GM12892 (cell line): ENCODE data around the gene MYOZ1.
"Not testable (repeated sequence)": the region's sequence is repeated elsewhere in the genome, so short reads cannot be mapped to it uniquely, and the experiment has no call there.

Source experiments
- DNase-seq: peaks from one replicate; pipeline ENCODE4 v3.0.0; 2011; ENCODE audit not compliant: insufficient read length
- FAIRE-seq: peaks from 2 replicates; lab custom pipeline; 2011; peaks lifted over from hg19 to GRCh38; lab: Jason Lieb, UNC
- POLR2A ChIP-seq: IDR thresholded peaks from 2 replicates; pipeline ENCODE4 v1.6.1; 2011; ENCODE audit warnings: low read depth, low read length, control low read depth
- POLR2AphosphoS5 ChIP-seq: IDR thresholded peaks from 2 replicates; pipeline ENCODE4 v1.6.1; 2011; ENCODE audit warnings: low read depth, low read length, control low read depth
- TAF1 ChIP-seq: IDR thresholded peaks from 2 replicates; pipeline ENCODE4 v1.6.1; 2011; ENCODE audit warnings: low read depth, mild to moderate bottlenecking, control low read depth, low read length, borderline replicate concordance

Gene MYOZ1

DNA sequence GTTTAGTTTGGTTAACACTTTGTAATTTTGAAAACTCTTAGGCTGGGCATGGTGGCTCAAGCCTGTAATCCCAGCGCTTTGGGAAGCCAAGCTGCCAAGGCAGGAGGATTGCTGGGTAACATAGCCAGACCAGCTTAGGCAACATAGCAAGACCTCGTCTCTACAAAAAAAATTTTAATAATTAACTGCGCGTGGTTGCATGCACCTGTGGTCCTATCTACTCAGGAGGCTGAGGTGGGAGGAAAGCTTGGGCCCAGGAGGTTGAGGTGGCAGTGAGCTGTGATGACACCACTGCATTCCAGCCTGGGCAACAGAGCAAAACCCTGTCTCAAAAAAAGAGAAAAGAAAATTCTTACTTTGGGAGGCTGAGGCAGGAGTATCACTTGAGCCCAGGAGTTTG lies 18.2 kb downstream of the MYOZ1 start:
- DNase-seq (no peak), FAIRE-seq (no peak)
- TF ChIP-seq POLR2AphosphoS5, result no peak
- no peak for TF ChIP-seq TAF1
- no peak for TF ChIP-seq POLR2A

DNA sequence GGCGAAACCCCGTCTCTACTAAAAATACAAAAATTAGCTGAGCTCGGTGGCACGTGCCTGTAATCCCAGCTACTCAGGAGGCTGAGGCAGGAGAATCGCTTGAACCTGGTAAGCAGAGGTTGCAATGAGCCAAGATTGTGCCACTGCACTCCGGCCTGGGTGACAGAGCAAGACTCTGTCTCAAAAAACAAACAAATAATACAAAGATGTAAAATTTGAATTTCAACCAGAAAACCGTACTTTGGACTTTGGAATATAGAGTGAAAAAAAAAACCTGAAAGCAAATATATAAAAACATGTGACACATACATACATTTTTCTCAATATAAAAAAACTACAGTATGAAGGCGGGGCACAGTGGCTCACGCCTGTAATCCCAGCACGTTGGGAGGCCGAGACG lies 20.3 kb downstream of the MYOZ1 start:
- FAIRE-seq, DNase-seq: not testable (repeated sequence)

- not testable (repeated sequence) for DNase-seq, FAIRE-seq
Observed at GRCh38 chr10:73617143-73617542, 24.1 kb downstream of the MYOZ1 start.

DNA sequence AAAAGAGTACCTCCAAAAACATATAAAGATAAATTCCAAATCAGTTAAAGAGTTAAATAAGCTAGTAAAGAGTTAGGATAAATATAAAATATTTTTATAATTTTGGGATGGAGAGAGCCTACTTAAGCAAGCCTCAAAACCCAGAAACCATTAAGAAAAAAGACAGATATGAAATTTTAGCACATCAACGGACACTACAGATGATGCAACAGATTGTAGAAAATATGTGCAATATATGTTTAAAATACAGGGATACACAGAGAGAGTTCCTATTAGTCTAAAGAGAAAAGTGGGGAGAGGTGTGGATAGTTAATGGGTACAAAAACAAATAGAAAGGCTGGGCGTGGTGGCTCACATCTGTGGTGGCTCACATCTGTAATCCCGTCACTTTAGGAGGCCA lies 26.6 kb downstream of the MYOZ1 start:
- FAIRE-seq, result no peak

GRCh38 chr10:73609116-73609515 lies 32.2 kb downstream of the MYOZ1 start:
- no peak for TF ChIP-seq TAF1
- no peak for TF ChIP-seq POLR2A
- TF ChIP-seq POLR2AphosphoS5, result no peak
- FAIRE-seq, result no peak

More for the DNA sequence above, 26.6 kb downstream of the MYOZ1 start:
- DNase-seq, result no peak
- TF ChIP-seq TAF1, result no peak
- TF ChIP-seq POLR2A, result no peak
- TF ChIP-seq POLR2AphosphoS5, result no peak

GRCh38 chr10:73601486-73601921 lies 39.8 kb downstream of the MYOZ1 start:
- FAIRE-seq, result peak; percentile 21
- DNase-seq, result no peak
- TF ChIP-seq POLR2AphosphoS5 (no peak), TAF1 (no peak), POLR2A (no peak)

More at GRCh38 chr10:73609116-73609515, 32.2 kb downstream of the MYOZ1 start:
- no peak for DNase-seq

GRCh38 chr10:73597346-73597745 lies 43.9 kb downstream of the MYOZ1 start:
- no peak for DNase-seq
- FAIRE-seq, result no peak
- TF ChIP-seq TAF1, result no peak

GRCh38 chr10:73593812-73594211 lies 47.5 kb downstream of the MYOZ1 start:
- TF ChIP-seq POLR2A, result no peak
- TF ChIP-seq TAF1, result no peak
- TF ChIP-seq POLR2AphosphoS5, result no peak
- FAIRE-seq (no peak), DNase-seq (no peak)

- TF ChIP-seq TAF1 (no peak), POLR2A (no peak), POLR2AphosphoS5 (no peak)
- FAIRE-seq (no peak), DNase-seq (no peak)
Observed at GRCh38 chr10:73593110-73593509, 48.2 kb downstream of the MYOZ1 start.

GRCh38 chr10:73591935-73592699 lies 49.2 kb downstream of the MYOZ1 start:
- peak; percentile 61 for FAIRE-seq
- no peak for DNase-seq

DNA sequence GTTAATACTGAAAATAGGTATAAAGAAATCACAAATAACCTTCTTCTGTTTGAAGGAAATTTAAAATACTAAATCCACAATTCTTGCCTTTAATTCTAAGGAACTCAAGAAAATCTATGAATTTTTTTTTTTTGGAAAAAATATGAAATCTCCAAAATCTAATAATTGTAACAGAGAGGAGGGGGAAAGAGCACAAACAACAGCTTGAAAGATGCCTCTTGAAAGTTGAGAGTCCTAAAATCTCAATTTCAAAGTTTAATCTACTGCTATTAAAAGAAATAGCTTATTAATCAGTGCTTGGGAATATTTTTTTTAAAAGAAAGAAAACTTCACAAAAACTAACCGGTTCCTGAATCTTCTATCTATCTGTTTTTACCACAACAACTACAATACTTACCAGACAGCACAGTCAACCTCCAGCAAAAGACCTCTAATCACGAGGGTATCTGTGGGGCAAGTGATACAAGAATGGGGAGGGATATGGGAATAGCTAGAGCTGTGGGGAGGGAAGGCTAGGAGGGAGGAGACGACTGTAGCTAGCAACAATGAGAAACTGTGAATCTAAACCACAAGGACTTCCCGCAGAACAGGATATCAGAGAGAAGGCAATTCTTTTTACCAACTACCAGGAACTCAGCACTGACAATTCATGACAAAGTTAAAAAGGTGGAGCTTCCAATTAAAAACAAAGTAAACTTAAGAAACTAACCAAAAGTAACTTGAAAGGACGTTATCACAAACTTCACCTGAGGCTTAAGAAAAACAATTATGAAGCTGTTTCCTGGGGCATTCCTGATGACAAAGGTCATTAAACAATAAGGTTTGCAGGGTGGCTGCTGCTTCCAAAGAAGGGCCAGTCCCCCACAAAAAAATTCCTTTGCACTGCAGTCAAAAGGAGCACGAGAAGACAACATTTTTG lies 50.1 kb downstream of the MYOZ1 start, which contains the start of gene USP54:
Gene USP54, minus strand, starts transcription at position 462 of the 919 bp plus-strand sequence. CDS start 15,684 bp downstream, outside the sequence.
- DNase-seq, result no peak
- TF ChIP-seq POLR2A (no peak), TAF1 (no peak), POLR2AphosphoS5 (no peak)
- peak; percentile 27 for FAIRE-seq

More at GRCh38 chr10:73591935-73592699, 49.2 kb downstream of the MYOZ1 start:
- no peak for TF ChIP-seq POLR2AphosphoS5
- TF ChIP-seq POLR2A, result no peak
- TF ChIP-seq TAF1, result no peak
